NCI-H82 (cell line): Measurements from ENCODE around the gene DYRK1A.

Experiments used
- DNase-seq: peaks from one replicate; lab custom pipeline; 2025; lab: John Stamatoyannopoulos, UW

DYRK1A gene

GRCh38 chr21:37365517-37366481 lies 774 bp upstream of the DYRK1A start:
- peak; percentile 89 for DNase-seq

GRCh38 chr21:37367336-37367702 lies 746 bp downstream of the DYRK1A start:
- no peak for DNase-seq

GRCh38 chr21:37367703-37368540 lies 1.3 kb downstream of the DYRK1A start:
- DNase-seq, result peak; percentile 45

GRCh38 chr21:37368541-37369279 lies 2.1 kb downstream of the DYRK1A start:
- peak; percentile 42 for DNase-seq

GRCh38 chr21:37369307-37369854 lies 2.8 kb downstream of the DYRK1A start:
- no peak for DNase-seq

- peak; percentile 14 for DNase-seq
Measured at GRCh38 chr21:37370152-37371040, 3.8 kb downstream of the DYRK1A start.

- DNase-seq, result no peak
Measured at GRCh38 chr21:37371041-37371397, 4.4 kb downstream of the DYRK1A start.

GRCh38 chr21:37372127-37372731 lies 5.7 kb downstream of the DYRK1A start:
- DNase-seq, result peak; percentile 34

GRCh38 chr21:37372951-37373350 lies 6.4 kb downstream of the DYRK1A start:
- no peak for DNase-seq

GRCh38 chr21:37373539-37373938 lies 7.0 kb downstream of the DYRK1A start:
- no peak for DNase-seq

- DNase-seq, result no peak
Measured at GRCh38 chr21:37374027-37374426, 7.5 kb downstream of the DYRK1A start.

- no peak for DNase-seq
Measured at GRCh38 chr21:37375866-37376574, 9.4 kb downstream of the DYRK1A start.

GRCh38 chr21:37378700-37379139 lies 12.1 kb downstream of the DYRK1A start:
- no peak for DNase-seq

GRCh38 chr21:37380349-37381323 lies 14.1 kb downstream of the DYRK1A start:
- DNase-seq, result peak; percentile 59

- DNase-seq, result no peak
Measured at GRCh38 chr21:37381883-37382585, 15.5 kb downstream of the DYRK1A start.

GRCh38 chr21:37383086-37383485 lies 16.5 kb downstream of the DYRK1A start:
- DNase-seq, result peak; percentile 24

- DNase-seq, result no peak
Measured at GRCh38 chr21:37383784-37384311, 17.3 kb downstream of the DYRK1A start.

GRCh38 chr21:37384416-37384815 lies 17.8 kb downstream of the DYRK1A start:
- DNase-seq, result no peak
